Adipose tissue (tissue), 3 donors: ENCODE results near the gene PAX2. TPM values are rescaled to one million over a fixed set of nuclear protein-coding genes. Genes with fewer than 3 reads are reported as not detected.

Source experiments
- H3K27ac ChIP-seq: one replicate; pipeline ENCODE4 v1.5.1; 2013; ENCODE audit warnings: low read depth, low read length
- WGBS, 3 donors: extraction: QIAGEN DNeasy Blood & Tissue Kit; methylation state at CpG; one replicate each; pipeline ENCODE4 v1.1.7; 2013; 5-methylcytosine and 5-hydroxymethylcytosine counted together
- polyA plus RNA-seq, 3 donors: library from polyadenylated mRNA; stranded (reverse); fragments of 200-250 nt; gene quantifications; one replicate each; pipeline ENCODE4 v1.2.3, GENCODE V29; 2013
- donor health status: healthy with polysubstance abuse.
- donor health status: Bipolar disorder and iron deficiency.
- donor health status: healthy.

Gene PAX2
- polyA plus RNA-seq, 3 donors = 0.17 TPM; not detected in 2

GRCh38 chr10:100774876-100775275 is 29.5 kb downstream of the PAX2 start:
- H3K27ac ChIP-seq = no peak overlapping the region
- 54 to 74% (median 71%) methylated on average over 6 of the region's 6 CpGs for WGBS, 3 donors

- 53 to 65% (median 54%) methylated on average over 5 of the region's 5 CpGs for WGBS, 3 donors
- no peak overlapping the region for H3K27ac ChIP-seq
Observed at GRCh38 chr10:100775386-100775785, 30.0 kb downstream of the PAX2 start.

- WGBS, 3 donors = 69 to 78% (median 71%) methylated on average over 4 of the region's 4 CpGs
- no peak overlapping the region for H3K27ac ChIP-seq
Observed at GRCh38 chr10:100775871-100776270, 30.5 kb downstream of the PAX2 start.

- no peak overlapping the region for H3K27ac ChIP-seq
- WGBS, 3 donors = 43 to 100% (median 81%) methylated on average over 1 of the region's 1 CpG
Observed at GRCh38 chr10:100776671-100777070, 31.3 kb downstream of the PAX2 start.

GRCh38 chr10:100779329-100779728 is 33.9 kb downstream of the PAX2 start:
- H3K27ac ChIP-seq = no peak overlapping the region
- WGBS, 3 donors = 76 to 86% (median 82%) methylated on average over 8 to 9 of the region's 9 CpGs

GRCh38 chr10:100780324-100780723 is 34.9 kb downstream of the PAX2 start:
- no peak overlapping the region for H3K27ac ChIP-seq
- 74 to 82% (median 79%) methylated on average over 2 of the region's 2 CpGs for WGBS, 3 donors

- 59 to 62% (median 62%) methylated on average over 11 of the region's 11 CpGs for WGBS, 3 donors
- H3K27ac ChIP-seq = no peak overlapping the region
Observed at GRCh38 chr10:100781145-100781665, 35.8 kb downstream of the PAX2 start.

GRCh38 chr10:100782461-100783244 is 37.3 kb downstream of the PAX2 start:
- 81 to 88% (median 85%) methylated on average over 13 of the region's 13 CpGs for WGBS, 3 donors
- no peak overlapping the region for H3K27ac ChIP-seq

- no peak overlapping the region for H3K27ac ChIP-seq
- 84 to 91% (median 86%) methylated on average over 3 of the region's 3 CpGs for WGBS, 3 donors
Observed at GRCh38 chr10:100784126-100784525, 38.7 kb downstream of the PAX2 start.

GRCh38 chr10:100786591-100786990 is 41.2 kb downstream of the PAX2 start:
- WGBS, 3 donors = 92 to 96% (median 94%) methylated on average over 6 of the region's 6 CpGs
- H3K27ac ChIP-seq = no peak overlapping the region

GRCh38 chr10:100788002-100788903 is 42.9 kb downstream of the PAX2 start:
- 53 to 67% (median 62%) methylated on average over 18 of the region's 18 CpGs for WGBS, 3 donors

GRCh38 chr10:100790761-100791208 is 45.4 kb downstream of the PAX2 start:
- no peak overlapping the region for H3K27ac ChIP-seq
- WGBS, 3 donors = 53 to 60% (median 57%) methylated on average over 7 of the region's 7 CpGs

More at GRCh38 chr10:100788002-100788903, 42.9 kb downstream of the PAX2 start:
- no peak overlapping the region for H3K27ac ChIP-seq

GRCh38 chr10:100791369-100792058 is 46.1 kb downstream of the PAX2 start:
- H3K27ac ChIP-seq = no peak overlapping the region
- WGBS, 3 donors = 59 to 69% (median 63%) methylated on average over 8 of the region's 8 CpGs

GRCh38 chr10:100792574-100792973 is 47.2 kb downstream of the PAX2 start:
- H3K27ac ChIP-seq = no peak overlapping the region
- WGBS, 3 donors = 79 to 93% (median 85%) methylated on average over 8 of the region's 8 CpGs

- no peak overlapping the region for H3K27ac ChIP-seq
- WGBS, 3 donors = 55 to 73% (median 68%) methylated on average over 7 of the region's 7 CpGs
Observed at GRCh38 chr10:100793055-100793454, 47.7 kb downstream of the PAX2 start.

- 95 to 96% (median 96%) methylated on average over 7 of the region's 7 CpGs for WGBS, 3 donors
- H3K27ac ChIP-seq = no peak overlapping the region
Observed at GRCh38 chr10:100799881-100800280, 54.5 kb downstream of the PAX2 start.

GRCh38 chr10:100800931-100801330 is 55.5 kb downstream of the PAX2 start:
- 68 to 80% (median 78%) methylated on average over 4 of the region's 4 CpGs for WGBS, 3 donors

GRCh38 chr10:100802196-100802595 is 56.8 kb downstream of the PAX2 start:
- WGBS, 3 donors = 53 to 62% (median 61%) methylated on average over 2 of the region's 2 CpGs
- no peak overlapping the region for H3K27ac ChIP-seq

More at GRCh38 chr10:100800931-100801330, 55.5 kb downstream of the PAX2 start:
- H3K27ac ChIP-seq = no peak overlapping the region
